Neutrophil (primary cell): ENCODE results near the gene MTCH2.

ENCODE experiments used
- H3K27ac ChIP-seq: fragments of 200-600 bp; sonication (generic); 2 replicates; pipeline ENCODE4 v1.5.1; 2016; ENCODE audit warnings: mild to moderate bottlenecking, moderate library complexity
- H3K27me3 ChIP-seq: fragments of 200-600 bp; sonication (generic); 2 replicates; pipeline ENCODE4 v1.6.0; 2016; ENCODE audit warnings: mild to moderate bottlenecking
- H3K36me3 ChIP-seq: fragments of 200-600 bp; sonication (generic); 2 replicates; pipeline ENCODE4 v1.5.1; 2017
- H3K4me1 ChIP-seq, 2 experiments: fragments of 200-600 bp in 1 of 2; sonication (generic) in 1 of 2; 1 replicate in 1 of 2; 2 replicates in 1 of 2; pipeline versions ENCODE4 v1.5.1 to v1.6.1; 2013 to 2016; ENCODE audit warnings: low read depth in 1 of 2, low read length in 1 of 2, mild to moderate bottlenecking in 1 of 2, moderate library complexity in 1 of 2; ENCODE audit not compliant: control insufficient read depth in 1 of 2, insufficient read depth in 1 of 2
- H3K4me3 ChIP-seq, 2 experiments: fragments of 200-600 bp in 1 of 2; sonication (generic) in 1 of 2; 1 replicate in 1 of 2; 2 replicates in 1 of 2; pipeline ENCODE4 v1.5.1; 2013 to 2016; ENCODE audit warnings: low read depth in 1 of 2, low read length in 1 of 2, mild to moderate bottlenecking in 1 of 2, moderate library complexity in 1 of 2
- H3K9me3 ChIP-seq: fragments of 200-600 bp; sonication (generic); 2 replicates; pipeline ENCODE4 v1.5.1; 2016
- CTCF ChIP-seq: fragments of 200-600 bp; sonication (generic); IDR thresholded peaks from 2 replicates; pipeline ENCODE4 v1.5.1; 2016; ENCODE audit warnings: antibody characterized with exemption

The MTCH2 gene

GRCh38 chr11:47571895-47572294 lies 70.5 kb downstream of the MTCH2 start:
- no peaks in the 10 kb centered on the region for H3K27me3 ChIP-seq
- H3K9me3 ChIP-seq: no peaks in the 10 kb centered on the region
- H3K27ac ChIP-seq: no peak overlapping the region
- no peak overlapping the region for H3K4me3 ChIP-seq
- TF ChIP-seq CTCF: no peak
- peaks cover 50% of the 10 kb centered on the region for H3K36me3 ChIP-seq
- peaks cover 0 to 6% of the 10 kb centered on the region in 2 experiments for H3K4me1 ChIP-seq

- no peaks in the 10 kb centered on the region for H3K9me3 ChIP-seq
- H3K36me3 ChIP-seq: peaks cover 46% of the 10 kb centered on the region
- H3K4me3 ChIP-seq: no peak overlapping the region
- H3K27me3 ChIP-seq: no peaks in the 10 kb centered on the region
- no peak for TF ChIP-seq CTCF
- peaks cover 3 to 6% of the 10 kb centered on the region in 2 experiments for H3K4me1 ChIP-seq
- H3K27ac ChIP-seq: no peak overlapping the region
Measured at GRCh38 chr11:47571357-47571729, 71.0 kb downstream of the MTCH2 start.

GRCh38 chr11:47570651-47571356 lies 71.6 kb downstream of the MTCH2 start:
- H3K36me3 ChIP-seq: peaks cover 46% of the 10 kb centered on the region

DNA sequence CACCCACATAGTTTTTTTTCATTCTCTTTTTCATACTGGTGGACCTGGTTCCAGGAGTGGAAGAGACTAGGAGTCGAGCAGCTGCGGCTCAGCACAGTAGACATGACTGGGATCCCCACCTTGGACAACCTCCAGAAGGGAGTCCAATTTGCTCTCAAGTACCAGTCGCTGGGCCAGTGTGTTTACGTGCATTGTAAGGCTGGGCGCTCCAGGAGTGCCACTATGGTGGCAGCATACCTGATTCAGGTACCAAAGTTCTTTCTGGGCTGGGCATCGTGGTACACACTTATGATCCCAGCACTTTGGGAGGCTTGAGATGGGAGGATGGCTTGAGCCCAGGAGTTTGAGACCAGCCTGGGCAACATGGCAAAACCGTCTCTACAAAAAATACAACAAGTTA lies 72.7 kb downstream of the MTCH2 start:
- H3K27me3 ChIP-seq: no peaks in the 10 kb centered on the region
- no peak for TF ChIP-seq CTCF
- no peak overlapping the region for H3K27ac ChIP-seq
- peaks cover 15 to 21% of the 10 kb centered on the region in 2 experiments for H3K4me1 ChIP-seq
- H3K4me3 ChIP-seq: no peak overlapping the region
- peaks cover 36% of the 10 kb centered on the region for H3K36me3 ChIP-seq
- H3K9me3 ChIP-seq: no peaks in the 10 kb centered on the region

More at GRCh38 chr11:47570651-47571356, 71.6 kb downstream of the MTCH2 start:
- Histone ChIP-seq H3K27ac (no peak overlapping the region), H3K9me3 (no peaks in the 10 kb centered on the region), H3K4me1 (peaks cover 8 to 11% of the 10 kb centered on the region in 2 experiments), H3K27me3 (no peaks in the 10 kb centered on the region), H3K4me3 (no peak overlapping the region)
- TF ChIP-seq CTCF: no peak
